Measurements from ENCODE around the gene ARMCX1.
A peak's percentile ranks its signal among the peaks of the same experiment; 100 is the strongest.
"Not testable (repeated sequence)": the region's sequence is repeated elsewhere in the genome, so short reads cannot be mapped to it uniquely, and the experiment has no call there.

Gene ARMCX1

GRCh38 chrX:101550362-101550750, at the start of gene ARMCX1:
TSS of gene ARMCX1 (plus strand) at chrX:101550547. CDS start at chrX:101552931, 2,384 bp downstream.
- no peak for DNase-seq

GRCh38 chrX:101502929-101503328, 47.4 kb upstream of the ARMCX1 start:
- not testable (repeated sequence) for DNase-seq

GRCh38 chrX:101507372-101507771, 43.0 kb upstream of the ARMCX1 start:
- DNase-seq, result no peak

GRCh38 chrX:101507986-101508385, 42.4 kb upstream of the ARMCX1 start:
- no peak for DNase-seq

- DNase-seq, result no peak
These were observed 19.4 kb upstream of the ARMCX1 start for GRCh38 chrX:101530944-101531343.

- no peak for DNase-seq
These were observed 11.2 kb upstream of the ARMCX1 start for GRCh38 chrX:101539116-101539515.

GRCh38 chrX:101550751-101551379, 518 bp downstream of the ARMCX1 start:
- no peak for DNase-seq

- no peak for DNase-seq
These were observed 1.0 kb downstream of the ARMCX1 start for GRCh38 chrX:101551380-101551767.

- DNase-seq, result no peak
These were observed 2.4 kb downstream of the ARMCX1 start for GRCh38 chrX:101552714-101553113.

GRCh38 chrX:101564651-101565050, 14.3 kb downstream of the ARMCX1 start:
- DNase-seq, result no peak

GRCh38 chrX:101595739-101596419, 45.5 kb downstream of the ARMCX1 start:
- peak; percentile 25 to 57 for DNase-seq

- DNase-seq, result not testable (repeated sequence)
These were observed 49.2 kb downstream of the ARMCX1 start for GRCh38 chrX:101599592-101599991.

GRCh38 chrX:101602077-101602476, 51.7 kb downstream of the ARMCX1 start:
- DNase-seq, result no peak

All from activated CD4-positive, alpha-beta T cell treated with anti-CD3 and anti-CD28 coated beads for 4 hours (primary cell).